GM20000 (cell line): ENCODE measurements around the gene SKA2.
"Not testable (repeated sequence)": the region's sequence is repeated elsewhere in the genome, so short reads cannot be mapped to it uniquely, and the experiment has no call there.

Experiments
- DNase-seq: peaks from one replicate; pipeline ENCODE4 v3.0.0; 2012; ENCODE audit warnings: low spot score
- CTCF ChIP-seq: IDR thresholded peaks from 2 replicates; pipeline ENCODE4 v1.5.1; 2012; ENCODE audit warnings: mild to moderate bottlenecking, control low read depth; ENCODE audit errors: extremely low read depth, missing control alignments

Gene SKA2

GRCh38 chr17:59181481-59181880 lies 26.5 kb upstream of the SKA2 start:
- no peak for DNase-seq
- TF ChIP-seq CTCF, result no peak

GRCh38 chr17:59180626-59181025 lies 25.6 kb upstream of the SKA2 start:
- no peak for TF ChIP-seq CTCF
- DNase-seq, result no peak

GRCh38 chr17:59179601-59180000 lies 24.6 kb upstream of the SKA2 start:
- DNase-seq, result not testable (repeated sequence)

- no peak for DNase-seq
- TF ChIP-seq CTCF, result no peak
Measured at GRCh38 chr17:59178266-59178985, 23.4 kb upstream of the SKA2 start.

- DNase-seq, result no peak
Measured at GRCh38 chr17:59175076-59175475, 20.1 kb upstream of the SKA2 start.

GRCh38 chr17:59174671-59175070 lies 19.7 kb upstream of the SKA2 start:
- TF ChIP-seq CTCF, result no peak
- no peak for DNase-seq

More at GRCh38 chr17:59175076-59175475, 20.1 kb upstream of the SKA2 start:
- no peak for TF ChIP-seq CTCF

- DNase-seq, result no peak
- no peak for TF ChIP-seq CTCF
Measured at GRCh38 chr17:59172436-59173004, 17.5 kb upstream of the SKA2 start.

GRCh38 chr17:59167571-59168001 lies 12.6 kb upstream of the SKA2 start:
- DNase-seq, result no peak
- TF ChIP-seq CTCF, result no peak
